Stimulated activated CD8-positive, alpha-beta memory T cell treated with anti-CD3 and anti-CD28 coated beads, Interleukin-4, amount 100 ng/mL, for 4 hours (primary cell): ENCODE data around the gene IL1A.

Experiments
- DNase-seq, 2 donors: peaks; one replicate each; pipeline ENCODE4 v3.0.0-alpha.2; 2020; ENCODE audit warnings: low read depth in 2 of 2, low spot score in 1 of 2

Gene IL1A

DNA sequence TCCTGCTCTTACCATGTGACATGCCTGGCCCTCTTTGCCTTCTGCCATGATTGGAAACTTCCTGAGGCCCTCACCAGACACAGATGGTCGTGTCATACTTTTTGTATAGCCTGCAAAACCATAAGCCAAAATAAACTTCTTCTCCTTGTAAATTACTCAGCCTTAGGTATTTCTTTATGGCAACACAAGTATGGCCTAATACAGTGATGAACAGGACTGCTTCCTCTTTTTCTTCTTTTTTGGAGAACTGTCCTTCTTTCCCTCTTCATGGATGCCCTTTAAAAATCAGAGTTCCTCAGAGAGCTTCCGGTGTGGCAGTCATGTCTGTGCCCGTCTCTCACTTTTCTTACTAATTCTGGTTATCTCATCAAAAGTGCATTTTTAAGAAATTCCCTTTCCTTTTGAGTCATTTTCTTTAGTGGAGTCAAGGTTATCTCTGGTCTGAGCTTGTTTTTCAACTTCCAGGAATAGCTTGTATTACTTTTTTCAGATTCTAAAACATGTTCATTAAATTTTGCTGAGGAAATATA lies 9.2 kb upstream of the IL1A start:
- DNase-seq: no peak

- no peak for DNase-seq
These were observed 8.1 kb upstream of the IL1A start for GRCh38 chr2:112792419-112792818.

DNA sequence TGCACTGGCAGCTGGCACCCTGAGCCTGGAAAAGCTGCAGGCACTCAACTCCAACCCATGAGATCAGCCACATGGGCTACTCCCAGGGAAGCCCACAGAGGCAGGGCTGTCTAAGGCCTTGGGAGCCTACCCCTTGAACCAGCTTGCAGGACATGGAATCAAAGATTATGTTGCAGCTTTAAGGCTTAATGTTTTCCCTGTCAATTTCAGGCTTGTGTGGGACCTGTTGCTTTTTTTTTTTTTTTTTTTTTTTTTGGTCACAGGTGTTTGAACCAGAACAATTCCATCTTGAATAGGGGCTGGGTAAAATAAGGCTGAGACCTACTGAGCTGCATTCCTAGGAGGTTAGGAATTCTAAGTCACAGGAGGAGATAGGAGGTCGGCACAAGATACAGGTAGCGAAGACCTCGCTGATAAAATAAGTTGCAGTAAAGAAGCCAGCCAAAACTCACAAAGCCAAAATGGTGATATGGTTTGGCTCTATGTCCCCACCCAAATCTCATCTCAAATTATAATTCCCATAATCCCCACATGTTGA lies 7.5 kb upstream of the IL1A start:
- DNase-seq: no peak

- DNase-seq: no peak
These were observed 6.7 kb upstream of the IL1A start for GRCh38 chr2:112791019-112791418.

DNA sequence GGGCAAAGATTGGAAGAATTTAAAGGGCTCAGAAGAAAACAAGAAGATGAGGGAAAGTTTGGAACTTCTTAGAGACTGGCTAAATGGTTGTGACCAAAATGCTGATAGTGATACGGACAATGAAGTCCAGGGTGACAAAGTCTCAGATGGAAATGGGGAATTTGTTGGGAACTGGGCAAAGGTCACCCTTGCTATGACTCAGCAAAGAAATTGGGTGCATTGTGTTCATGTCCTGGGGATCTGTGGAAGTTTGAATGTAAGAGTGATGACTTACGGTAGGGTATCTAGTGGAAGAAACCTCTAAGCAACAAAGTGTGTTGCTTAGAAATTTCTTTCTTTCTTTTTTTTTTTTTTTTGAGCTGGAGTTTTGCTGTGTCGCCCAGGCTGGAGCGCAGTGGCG lies 6.0 kb upstream of the IL1A start:
- DNase-seq: no peak

GRCh38 chr2:112789186-112789585 lies 4.9 kb upstream of the IL1A start:
- DNase-seq: no peak

GRCh38 chr2:112788653-112789052 lies 4.4 kb upstream of the IL1A start:
- no peak for DNase-seq

- DNase-seq: no peak
These were observed 3.6 kb upstream of the IL1A start for GRCh38 chr2:112787729-112788393.

DNA sequence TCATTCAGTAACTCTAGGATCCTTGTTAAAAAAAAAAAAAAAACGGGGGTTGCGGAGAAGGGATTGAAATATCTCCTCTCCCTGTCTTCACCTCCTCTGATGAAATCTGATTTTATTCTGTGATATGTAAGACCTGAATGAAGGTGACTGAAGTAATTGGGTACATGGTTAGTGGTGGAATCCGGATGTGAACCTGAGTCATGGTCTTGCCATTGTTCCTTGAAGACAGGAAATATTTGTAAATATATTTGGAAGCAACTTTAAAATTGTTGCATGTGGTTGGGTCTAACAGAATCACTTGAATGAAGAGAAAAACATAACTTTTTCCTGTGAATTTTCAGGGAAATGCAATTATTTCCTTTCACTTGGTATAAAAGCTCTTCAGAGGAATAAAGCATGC lies 3.0 kb upstream of the IL1A start:
- DNase-seq: no peak

DNA sequence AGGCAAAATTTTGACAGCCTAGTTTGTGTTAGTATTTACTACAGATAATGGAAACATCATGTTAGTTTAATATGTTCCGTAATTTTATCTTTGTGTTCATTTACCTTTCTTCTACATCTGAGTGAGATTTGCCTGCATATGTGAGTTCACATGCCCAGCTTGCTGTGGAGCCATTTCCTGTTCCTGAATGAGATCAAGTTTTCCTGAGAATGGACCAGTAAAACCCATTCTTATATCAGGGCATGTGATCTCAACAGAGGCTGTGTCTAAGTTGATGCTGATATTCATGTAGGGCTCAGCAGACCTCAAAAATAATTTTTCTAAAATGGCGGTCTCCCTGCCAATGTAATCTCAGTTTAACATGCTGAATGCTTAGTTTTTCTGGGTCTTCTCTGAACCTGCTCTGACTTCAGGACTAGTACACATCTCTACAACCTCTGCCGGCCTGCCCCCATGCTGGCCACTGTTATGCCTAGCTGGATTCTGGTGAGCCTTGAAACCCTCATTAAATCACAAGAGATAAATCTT lies 1.0 kb downstream of the IL1A start:
- no peak for DNase-seq

GRCh38 chr2:112782234-112782799 lies 2.0 kb downstream of the IL1A start:
- no peak for DNase-seq

- DNase-seq: no peak
These were observed 4.7 kb downstream of the IL1A start for GRCh38 chr2:112779598-112779997.

DNA sequence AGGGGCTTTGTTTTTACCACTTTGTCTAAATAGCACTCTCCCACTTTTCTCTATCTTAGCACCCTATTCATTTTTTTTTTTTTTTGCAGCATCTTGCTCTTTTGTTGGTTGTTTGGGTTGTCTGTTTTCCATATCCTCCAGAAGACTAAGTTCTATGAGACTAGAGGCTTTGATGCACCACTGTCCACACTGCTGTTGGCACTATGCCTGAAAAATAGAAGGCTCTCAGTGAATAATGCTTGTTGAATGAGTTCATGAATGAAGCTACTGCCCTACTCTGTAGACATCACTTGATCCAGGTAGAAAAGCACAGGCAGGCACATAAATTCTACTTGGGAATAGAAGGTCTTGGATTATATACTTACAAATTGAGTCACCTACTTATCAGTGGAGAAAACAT lies 7.3 kb downstream of the IL1A start:
- no peak for DNase-seq

GRCh38 chr2:112776113-112776512 lies 8.2 kb downstream of the IL1A start:
- no peak for DNase-seq

- no peak for DNase-seq
These were observed 9.6 kb downstream of the IL1A start for GRCh38 chr2:112774536-112775285.

DNA sequence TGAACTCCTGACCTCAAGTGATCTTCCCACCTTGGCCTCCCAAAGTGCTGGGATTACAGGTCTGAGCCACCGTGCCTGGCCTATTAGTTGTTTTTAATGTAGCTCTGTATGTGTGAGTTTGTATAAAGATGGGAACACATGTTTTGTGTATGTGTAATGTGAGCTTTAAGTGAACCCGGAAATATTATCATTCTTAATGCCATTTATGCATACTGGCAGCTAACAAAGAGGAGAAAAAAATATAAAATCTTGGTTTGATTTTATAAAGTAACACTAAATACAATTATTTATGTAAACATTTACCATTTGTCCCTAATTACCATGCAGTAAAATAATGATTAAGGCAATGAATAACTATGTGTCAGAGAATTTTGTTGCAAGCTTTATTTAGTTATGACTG lies 10.7 kb downstream of the IL1A start:
- DNase-seq: no peak

DNA sequence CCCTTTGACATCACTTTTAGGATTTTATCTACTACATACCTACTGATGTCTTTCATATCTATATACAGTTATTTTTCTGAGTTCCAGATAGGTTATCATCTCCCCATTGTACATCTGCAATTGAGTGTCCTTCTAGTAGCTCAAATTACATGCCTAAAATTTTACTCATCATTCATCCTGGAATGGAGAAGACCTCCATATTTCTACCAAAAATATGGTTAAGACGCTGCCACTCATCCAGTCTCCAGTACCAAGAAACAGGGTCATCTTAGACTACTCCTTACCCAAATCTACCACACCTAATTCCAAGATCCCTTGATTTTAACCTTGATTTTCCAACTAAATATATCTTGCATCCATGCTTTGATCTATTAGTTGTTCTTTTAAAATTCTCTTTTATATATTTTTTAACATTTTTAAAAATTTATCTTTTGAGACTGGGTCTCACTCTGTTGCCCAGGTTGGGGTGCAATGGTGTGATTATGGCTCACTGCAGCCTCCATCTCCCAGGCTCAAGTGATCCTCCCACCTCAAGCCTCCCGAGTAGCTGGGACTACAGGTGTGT lies 11.3 kb downstream of the IL1A start:
- no peak for DNase-seq

DNA sequence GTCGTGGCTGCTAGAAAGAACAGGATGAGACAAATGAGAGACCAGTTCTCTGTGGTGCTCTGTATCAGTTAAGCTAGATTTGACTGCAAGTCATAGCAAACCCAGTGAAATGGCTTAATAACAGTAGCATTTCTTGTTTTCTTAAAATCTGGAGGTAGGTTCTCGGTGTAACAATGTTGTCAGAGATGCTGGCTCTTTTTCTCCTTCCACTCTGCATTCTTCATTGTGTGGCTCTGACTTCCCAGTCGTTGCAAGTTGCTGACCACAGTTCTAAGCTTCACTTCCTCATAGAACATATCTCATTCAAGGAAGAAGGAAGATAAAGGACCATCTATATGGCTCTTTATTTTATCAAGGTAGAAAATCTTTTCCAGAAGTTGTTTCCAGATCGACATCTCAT lies 12.0 kb downstream of the IL1A start:
- no peak for DNase-seq

GRCh38 chr2:112768432-112768831 lies 15.9 kb downstream of the IL1A start:
- DNase-seq: no peak

DNA sequence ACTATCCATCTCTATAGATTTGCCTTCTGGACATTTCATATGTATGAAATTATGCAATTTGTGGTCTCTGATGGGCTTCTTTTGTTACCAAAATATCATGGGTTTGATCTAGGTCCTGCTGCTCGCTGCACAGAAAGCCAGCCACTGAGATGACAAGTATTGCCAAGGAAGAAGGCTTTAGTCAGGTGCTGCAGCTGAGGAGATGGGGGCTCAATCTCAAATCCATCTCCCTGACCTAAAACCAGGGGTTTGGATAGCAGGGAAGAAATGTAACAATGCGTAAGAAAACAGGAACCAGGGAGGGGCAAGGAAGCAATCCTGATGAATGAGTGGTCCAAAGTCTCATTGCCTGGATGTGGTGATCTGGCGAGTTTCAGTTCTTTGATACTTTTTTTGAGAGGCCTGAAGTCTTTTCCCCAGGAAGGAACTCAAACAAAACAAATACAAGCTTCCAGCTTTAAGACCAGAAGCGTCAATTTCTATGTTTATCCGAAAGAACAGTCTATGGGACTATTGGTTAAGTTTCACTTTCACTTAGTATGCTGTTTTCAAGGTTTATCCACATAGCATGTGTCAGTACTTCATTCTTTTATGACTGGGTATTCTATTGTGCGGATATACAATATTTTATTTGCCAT lies 16.5 kb downstream of the IL1A start:
- DNase-seq: no peak

DNA sequence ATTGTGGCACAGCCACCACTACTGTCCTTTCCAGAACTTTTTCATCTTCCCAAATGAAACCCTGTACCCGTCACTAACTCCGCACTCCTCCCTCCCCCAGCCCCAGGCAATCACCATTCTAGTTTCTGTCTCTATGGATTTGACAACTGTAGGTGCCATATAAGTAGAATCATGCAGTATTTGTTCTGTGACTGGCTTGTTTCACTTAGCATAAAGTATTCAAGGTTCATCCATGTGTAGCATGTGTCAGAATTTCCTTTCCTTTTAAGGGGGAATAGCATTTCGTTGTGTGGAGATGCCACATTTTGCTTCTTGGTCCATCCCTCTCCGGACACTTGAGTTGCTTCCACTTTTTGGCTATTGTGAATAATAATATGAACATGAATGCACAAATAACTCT lies 19.0 kb downstream of the IL1A start:
- DNase-seq: no peak
